ENCODE data around the gene EGFL7. TPM values are rescaled to one million over a fixed set of nuclear protein-coding genes. Genes with fewer than 3 reads are reported as not detected.

EGFL7 gene
- total RNA-seq, 2 donors from 2014 or later: 31.5 to 34.0 TPM

GRCh38 chr9:136681029-136681428 is 18.3 kb downstream of the EGFL7 start:
- H3K4me1 ChIP-seq (ENCODE audit: control insufficient read depth, insufficient read depth, low read length): peaks cover 3% of the 10 kb centered on the region
- Mint-ChIP-seq H3K4me3 (no peak overlapping the region), H3K36me3 (ENCODE audit: low read depth) (no peaks in the 10 kb centered on the region), H3K9me3 (no peaks in the 10 kb centered on the region), H3K27ac (no peak overlapping the region), H3K4me1 (peaks cover 3% of the 10 kb centered on the region), H3K27me3 (ENCODE audit: insufficient read depth) (no peaks in the 10 kb centered on the region)
- H3K27ac ChIP-seq (ENCODE audit: low read depth, low read length): no peak overlapping the region
- 96 to 98% methylated on average over 5 to 17 of the region's 17 CpGs for WGBS, 2 experiments (ENCODE audit: insufficient coverage in 1 of 2, insufficient read length in 1 of 2)
- H3K4me3 ChIP-seq (ENCODE audit: low read length): no peak overlapping the region
- H3K36me3 ChIP-seq (ENCODE audit: control insufficient read depth, insufficient read depth, low read length): no peaks in the 10 kb centered on the region
- no peaks in the 10 kb centered on the region for H3K27me3 ChIP-seq (ENCODE audit: control insufficient read depth, insufficient read depth, low read length, poor library complexity, severe bottlenecking)
- TF ChIP-seq CTCF (conservative IDR thresholded peaks at IDR 0.05): no peak
- H3K9me3 ChIP-seq (ENCODE audit: control insufficient read depth, low read length): no peaks in the 10 kb centered on the region
- no peak overlapping the region for H3K9ac ChIP-seq (ENCODE audit: extremely low read depth, low read length, poor library complexity, severe bottlenecking)
- DNase-seq: no peak

GRCh38 chr9:136681945-136682699 is 19.4 kb downstream of the EGFL7 start:
- WGBS, 2 experiments (ENCODE audit: insufficient coverage in 1 of 2, insufficient read length in 1 of 2): 89 to 90% methylated on average over 15 to 20 of the region's 20 CpGs
- Mint-ChIP-seq H3K36me3 (ENCODE audit: low read depth) (no peaks in the 10 kb centered on the region), H3K27me3 (ENCODE audit: insufficient read depth) (no peaks in the 10 kb centered on the region), H3K4me1 (peaks cover 5% of the 10 kb centered on the region), H3K4me3 (no peak overlapping the region), H3K27ac (no peak overlapping the region), H3K9me3 (no peaks in the 10 kb centered on the region)
- no peaks in the 10 kb centered on the region for H3K27me3 ChIP-seq (ENCODE audit: control insufficient read depth, insufficient read depth, low read length, poor library complexity, severe bottlenecking)
- H3K9me3 ChIP-seq (ENCODE audit: control insufficient read depth, low read length): no peaks in the 10 kb centered on the region
- no peak overlapping the region for H3K27ac ChIP-seq (ENCODE audit: low read depth, low read length)
- H3K4me3 ChIP-seq (ENCODE audit: low read length): no peak overlapping the region
- no peak for TF ChIP-seq CTCF (conservative IDR thresholded peaks at IDR 0.05)
- H3K9ac ChIP-seq (ENCODE audit: extremely low read depth, low read length, poor library complexity, severe bottlenecking): no peak overlapping the region
- DNase-seq: no peak
- no peaks in the 10 kb centered on the region for H3K36me3 ChIP-seq (ENCODE audit: control insufficient read depth, insufficient read depth, low read length)
- peaks cover 4% of the 10 kb centered on the region for H3K4me1 ChIP-seq (ENCODE audit: control insufficient read depth, insufficient read depth, low read length)

GRCh38 chr9:136682710-136683109 is 20.0 kb downstream of the EGFL7 start:
- Histone ChIP-seq H3K4me3 (ENCODE audit: low read length) (no peak overlapping the region), H3K9ac (ENCODE audit: extremely low read depth, low read length, poor library complexity, severe bottlenecking) (no peak overlapping the region), H3K4me1 (ENCODE audit: control insufficient read depth, insufficient read depth, low read length) (peaks cover 4% of the 10 kb centered on the region), H3K9me3 (ENCODE audit: control insufficient read depth, low read length) (no peaks in the 10 kb centered on the region), H3K27ac (ENCODE audit: low read depth, low read length) (no peak overlapping the region), H3K36me3 (ENCODE audit: control insufficient read depth, insufficient read depth, low read length) (no peaks in the 10 kb centered on the region), H3K27me3 (ENCODE audit: control insufficient read depth, insufficient read depth, low read length, poor library complexity, severe bottlenecking) (peaks cover 1% of the 10 kb centered on the region)
- H3K27ac Mint-ChIP-seq: no peak overlapping the region
- H3K4me3 Mint-ChIP-seq: no peak overlapping the region
- DNase-seq: no peak
- no peaks in the 10 kb centered on the region for H3K27me3 Mint-ChIP-seq (ENCODE audit: insufficient read depth)
- WGBS, 2 experiments (ENCODE audit: insufficient coverage in 1 of 2, insufficient read length in 1 of 2): 89 to 92% methylated on average over 3 to 10 of the region's 10 CpGs
- H3K4me1 Mint-ChIP-seq: peaks cover 5% of the 10 kb centered on the region
- TF ChIP-seq CTCF (conservative IDR thresholded peaks at IDR 0.05): no peak
- no peaks in the 10 kb centered on the region for H3K36me3 Mint-ChIP-seq (ENCODE audit: low read depth)
- H3K9me3 Mint-ChIP-seq: no peaks in the 10 kb centered on the region
